Activated CD4-positive, alpha-beta T cell treated with anti-CD3 and anti-CD28 coated beads for 48 hours (primary cell): ENCODE results near the gene NOD2.

Experiments
- DNase-seq: peaks from one replicate; pipeline ENCODE4 v3.0.0-alpha.2; 2020

The NOD2 gene

DNA sequence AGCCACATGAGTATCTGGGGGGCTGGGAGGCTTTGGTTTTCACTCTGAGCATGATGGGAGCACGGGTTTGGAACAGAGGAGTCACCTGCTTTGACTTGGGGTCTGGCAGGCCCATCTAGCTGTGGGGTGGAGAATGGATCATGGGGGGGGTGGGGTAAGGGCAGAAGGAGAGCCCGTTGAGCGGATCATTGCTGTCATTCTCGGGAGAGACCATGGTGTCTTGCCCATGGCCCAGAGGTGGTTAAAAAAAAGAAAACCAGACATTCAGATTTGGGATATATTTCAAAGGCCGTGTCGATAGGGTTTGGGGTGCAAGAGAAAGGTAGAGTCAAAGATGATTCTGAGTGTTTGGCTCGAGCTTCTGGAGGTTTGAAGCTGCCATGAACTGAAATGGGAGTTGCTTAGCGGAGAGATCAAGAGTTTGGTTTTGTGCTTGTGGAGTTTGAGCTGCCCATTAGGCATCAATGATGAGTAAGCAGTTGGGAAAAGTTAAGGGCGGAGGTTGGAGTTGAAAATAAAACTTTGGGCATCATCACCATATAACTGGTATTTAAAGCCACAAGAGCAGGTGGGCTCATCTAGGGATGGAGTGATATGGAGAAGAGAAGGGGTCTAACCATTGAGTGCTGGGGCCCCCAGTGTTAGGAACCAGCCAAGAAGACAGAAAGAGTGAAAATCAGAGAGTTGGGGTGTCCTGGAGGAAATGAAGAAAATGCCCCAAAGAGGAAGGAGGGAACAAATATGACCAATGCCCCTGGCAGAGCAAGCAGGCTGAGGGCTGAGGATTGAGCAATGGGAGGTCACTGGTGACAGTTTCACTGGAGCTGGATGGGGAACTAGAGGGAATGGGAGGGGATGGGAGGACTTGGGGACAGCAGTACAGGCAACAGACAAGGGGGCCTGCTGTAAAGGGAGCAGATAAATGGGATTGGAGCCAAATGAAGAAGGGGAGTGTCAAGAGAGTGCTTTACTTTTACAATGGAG is 1.9 kb downstream of the NOD2 start:
- DNase-seq, result no peak

DNA sequence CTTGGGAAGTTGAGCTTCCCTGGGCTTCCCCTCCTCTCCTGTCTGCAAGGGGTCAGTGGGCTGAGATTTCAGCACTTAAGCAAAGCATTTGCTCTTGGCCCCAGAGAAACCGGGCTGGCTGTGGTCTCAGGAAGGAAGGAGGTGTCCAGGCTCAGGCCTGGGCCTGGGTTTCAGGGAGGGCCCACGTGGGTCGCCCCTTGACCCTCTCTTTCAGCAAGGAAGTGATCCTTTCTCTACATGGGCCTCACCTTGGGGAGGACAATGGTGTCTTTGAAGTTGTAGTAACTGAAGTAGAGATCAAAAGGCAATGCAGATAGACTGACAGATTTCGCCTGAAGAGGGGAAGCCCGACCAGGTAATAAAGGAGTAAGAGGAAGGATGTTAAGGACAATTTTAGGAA is 2.7 kb downstream of the NOD2 start:
- DNase-seq, result no peak

DNA sequence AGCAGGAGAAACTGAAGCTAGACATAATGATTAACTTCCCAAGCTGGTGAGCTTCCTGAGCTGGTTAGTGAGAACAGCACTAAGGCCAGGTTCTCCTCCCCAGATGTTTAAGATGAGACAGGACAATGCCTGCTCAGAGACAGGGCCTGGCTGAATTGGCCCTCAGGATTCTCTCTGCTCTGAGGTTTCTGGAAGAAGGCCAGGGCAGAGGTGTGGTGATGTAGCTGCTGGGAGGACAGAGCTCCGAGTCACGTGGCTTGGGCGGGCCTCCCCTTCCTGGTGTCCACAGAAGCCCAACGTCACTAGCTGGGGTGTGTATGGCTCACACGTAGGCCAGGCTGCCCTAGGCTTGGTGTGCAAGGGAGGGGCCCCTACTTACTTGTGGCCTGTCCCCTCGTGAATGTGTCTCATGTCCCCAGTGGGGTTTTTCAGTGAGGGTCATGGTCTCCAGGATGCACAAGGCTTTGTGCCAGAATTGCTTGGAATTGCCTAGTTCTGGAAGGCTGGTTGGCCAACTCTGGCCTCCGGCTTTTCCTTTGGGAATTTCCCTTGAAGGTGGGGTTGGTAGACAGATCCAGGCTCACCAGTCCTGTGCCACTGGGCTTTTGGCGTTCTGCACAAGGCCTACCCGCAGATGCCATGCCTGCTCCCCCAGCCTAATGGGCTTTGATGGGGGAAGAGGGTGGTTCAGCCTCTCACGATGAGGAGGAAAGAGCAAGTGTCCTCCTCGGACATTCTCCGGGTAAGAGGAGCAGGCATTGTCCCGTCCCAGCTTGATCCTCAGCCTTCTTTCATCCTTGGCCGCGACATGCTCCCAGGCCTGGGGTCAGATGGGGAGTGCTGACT is 3.4 kb downstream of the NOD2 start:
- peak; percentile 73 for DNase-seq

DNA sequence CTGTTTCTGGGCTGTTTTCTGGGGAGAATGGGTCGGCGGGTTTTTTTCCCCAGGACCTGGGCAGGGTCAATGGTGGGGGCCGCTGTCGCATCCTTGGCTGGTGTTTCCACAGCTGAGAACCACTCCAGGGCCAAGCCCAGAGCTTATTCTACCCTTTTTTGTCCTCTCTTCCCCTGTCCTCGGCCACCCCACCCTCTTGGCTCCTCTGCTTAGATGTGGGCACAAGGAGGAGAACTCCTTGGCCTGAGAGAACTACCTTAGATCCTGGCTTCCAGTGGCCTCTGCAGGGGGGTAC is 4.0 kb downstream of the NOD2 start:
- DNase-seq, result no peak

DNA sequence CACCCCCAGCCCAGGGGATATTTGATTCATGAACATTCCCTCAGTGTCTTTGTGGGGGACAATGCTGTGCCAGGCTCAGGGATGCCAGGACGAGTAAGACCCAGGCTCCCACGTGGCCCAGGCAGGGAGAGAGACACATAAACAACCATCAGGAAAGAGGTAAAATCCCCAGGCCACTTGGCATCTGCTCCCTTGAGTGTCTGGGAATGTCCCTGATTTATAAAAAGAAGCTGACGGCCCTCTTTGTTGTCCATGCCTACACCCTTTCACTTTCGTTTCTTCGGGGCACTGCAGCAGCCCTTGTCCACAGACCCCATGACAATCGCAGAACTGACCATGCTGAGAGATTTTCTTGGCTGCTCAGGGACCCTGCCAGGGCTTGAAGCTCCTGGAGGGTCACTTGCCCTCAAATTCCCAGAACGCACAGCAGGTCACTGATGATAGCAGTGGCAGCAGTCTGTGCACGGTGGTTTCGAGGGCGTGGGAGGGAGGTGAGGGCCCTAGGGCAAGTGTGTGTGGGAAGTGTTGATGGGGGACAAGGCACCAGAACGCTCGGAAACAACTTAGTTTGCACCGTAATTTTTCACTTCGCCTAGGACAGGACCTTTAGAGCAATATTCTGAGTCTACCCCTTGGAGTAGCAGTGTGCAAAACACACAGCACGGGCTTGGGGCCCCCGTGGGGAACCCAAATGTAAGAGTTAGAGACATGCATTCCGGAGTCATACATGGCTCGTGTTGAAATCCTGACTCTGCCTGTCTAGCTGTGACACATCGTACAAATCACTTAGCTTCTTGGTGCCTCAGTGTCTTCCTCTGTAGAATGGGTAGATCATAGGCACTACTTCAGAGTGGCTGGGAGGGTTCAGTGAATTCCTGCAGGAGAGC is 4.7 kb downstream of the NOD2 start:
- peak; percentile 74 for DNase-seq

DNA sequence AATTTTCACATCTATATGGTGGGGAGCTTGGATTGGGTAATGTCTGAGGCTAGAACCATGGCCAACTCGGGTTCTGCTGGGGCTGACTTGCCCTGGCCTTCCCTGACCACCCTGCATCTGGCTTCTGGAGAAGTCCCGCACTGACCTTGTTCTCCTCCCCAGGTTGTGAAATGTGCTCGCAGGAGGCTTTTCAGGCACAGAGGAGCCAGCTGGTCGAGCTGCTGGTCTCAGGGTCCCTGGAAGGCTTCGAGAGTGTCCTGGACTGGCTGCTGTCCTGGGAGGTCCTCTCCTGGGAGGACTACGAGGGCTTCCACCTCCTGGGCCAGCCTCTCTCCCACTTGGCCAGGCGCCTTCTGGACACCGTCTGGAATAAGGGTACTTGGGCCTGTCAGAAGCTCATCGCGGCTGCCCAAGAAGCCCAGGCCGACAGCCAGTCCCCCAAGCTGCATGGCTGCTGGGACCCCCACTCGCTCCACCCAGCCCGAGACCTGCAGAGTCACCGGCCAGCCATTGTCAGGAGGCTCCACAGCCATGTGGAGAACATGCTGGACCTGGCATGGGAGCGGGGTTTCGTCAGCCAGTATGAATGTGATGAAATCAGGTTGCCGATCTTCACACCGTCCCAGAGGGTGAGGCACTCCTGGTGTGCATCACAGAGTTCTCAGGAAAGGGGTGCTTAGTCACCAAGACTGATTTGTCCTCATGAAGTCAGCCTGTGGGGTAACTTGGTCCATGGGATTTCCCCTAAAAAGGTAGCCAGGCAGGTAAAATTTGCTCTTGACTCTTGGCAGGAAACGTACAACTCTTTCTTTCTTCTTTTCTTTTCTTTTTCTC is 6.1 kb downstream of the NOD2 start:
- peak; percentile 87 for DNase-seq

DNA sequence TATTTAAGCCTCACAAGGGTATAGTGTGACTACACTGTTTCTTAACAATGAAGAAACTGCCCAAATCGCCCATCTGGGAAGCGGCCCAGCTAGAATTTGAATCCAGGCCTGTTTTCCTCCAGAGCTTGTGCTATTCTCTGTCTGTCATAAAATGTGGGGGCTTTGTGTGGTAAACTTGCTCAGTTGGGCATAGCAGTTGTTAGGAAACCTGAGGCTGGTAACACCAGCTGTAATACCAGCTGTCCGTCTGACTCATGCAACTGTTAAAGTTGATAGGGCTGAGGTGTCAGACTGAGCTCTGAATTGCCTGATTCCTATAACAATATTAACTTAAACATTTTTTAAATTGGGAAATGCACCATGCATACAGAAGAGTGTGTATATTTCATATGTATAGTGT is 9.3 kb downstream of the NOD2 start:
- DNase-seq, result peak; percentile 20

GRCh38 chr16:50704245-50704644 is 10.8 kb downstream of the NOD2 start:
- DNase-seq, result no peak

DNA sequence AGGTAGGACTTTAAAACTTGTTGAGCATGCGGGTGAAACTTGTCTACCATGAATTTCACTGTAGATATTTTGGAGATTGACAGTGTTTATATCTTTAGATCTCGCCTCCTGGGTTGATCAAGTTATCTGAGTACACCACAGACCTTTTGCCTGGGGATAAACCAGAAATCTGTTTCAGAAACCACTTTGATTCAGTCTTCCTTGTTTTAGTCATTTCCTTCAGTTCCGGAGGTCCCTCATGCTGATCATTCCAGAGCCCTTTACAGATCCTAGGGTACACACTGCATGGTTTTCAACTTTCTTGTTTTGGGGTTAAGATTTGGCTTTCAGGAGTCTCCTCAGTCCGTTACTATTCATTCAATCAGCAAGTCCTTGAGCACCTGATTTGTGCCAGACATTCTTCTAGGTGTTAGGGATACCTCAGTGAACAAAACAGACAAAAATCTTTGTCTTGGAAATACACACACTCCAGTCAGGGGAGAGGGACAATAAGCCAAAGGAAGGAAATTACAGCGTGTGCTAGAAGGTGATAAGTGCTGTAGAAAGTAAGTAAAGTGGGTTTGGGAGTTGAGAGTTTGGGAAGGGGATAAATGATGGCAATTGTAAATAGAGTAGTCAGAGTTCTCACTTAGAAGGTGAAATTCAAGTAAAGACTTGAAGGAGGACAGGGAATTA is 12.2 kb downstream of the NOD2 start:
- no peak for DNase-seq

- no peak for DNase-seq
These were observed 12.8 kb downstream of the NOD2 start for GRCh38 chr16:50706250-50706649.

GRCh38 chr16:50708373-50709060 is 15.1 kb downstream of the NOD2 start:
- DNase-seq, result peak; percentile 72

GRCh38 chr16:50709061-50709684 is 15.8 kb downstream of the NOD2 start:
- DNase-seq, result no peak

DNA sequence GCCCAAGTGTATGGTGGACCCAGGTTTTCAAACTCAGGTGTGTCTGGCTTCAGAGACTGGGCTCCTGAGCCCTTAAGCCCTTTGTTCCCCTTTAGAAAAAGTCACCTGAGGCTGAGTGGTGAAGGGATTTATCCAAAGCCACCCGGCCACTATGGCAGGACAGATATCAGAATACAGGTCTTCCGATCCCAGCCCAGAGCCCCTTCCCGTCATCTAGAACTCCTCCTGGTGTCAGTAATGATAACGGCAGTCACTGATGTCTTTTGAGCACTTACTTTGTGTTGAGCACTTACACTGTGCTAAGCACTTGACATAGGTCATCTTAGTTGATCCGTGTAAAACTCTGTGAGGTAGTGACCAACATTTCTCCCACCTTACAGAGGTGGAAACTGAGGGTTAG is 16.6 kb downstream of the NOD2 start:
- no peak for DNase-seq

- DNase-seq, result no peak
These were observed 17.6 kb downstream of the NOD2 start for GRCh38 chr16:50711040-50711439.

- no peak for DNase-seq
These were observed 18.6 kb downstream of the NOD2 start for GRCh38 chr16:50711862-50712559.

- no peak for DNase-seq
These were observed 19.1 kb downstream of the NOD2 start for GRCh38 chr16:50712560-50712898.

- no peak for DNase-seq
These were observed 19.6 kb downstream of the NOD2 start for GRCh38 chr16:50712956-50713355.

GRCh38 chr16:50717091-50717490 is 23.7 kb downstream of the NOD2 start:
- DNase-seq, result no peak

- no peak for DNase-seq
These were observed 24.1 kb downstream of the NOD2 start for GRCh38 chr16:50717494-50717893.
